Fibroblast of pulmonary artery (primary cell): ENCODE measurements around the gene TNS4.

Experiments
- DNase-seq: peaks from one replicate; pipeline ENCODE4 v3.0.0-alpha.2; 2010; ENCODE audit warnings: low read depth
- H3K4me3 ChIP-seq: replicated peaks from 2 replicates; pipeline ENCODE4 v1.5.1; 2011; ENCODE audit warnings: low read depth, mild to moderate bottlenecking, control low read depth, low read length, moderate library complexity
- TF ChIP-seq, protein P1 (sequence below): IDR thresholded peaks from 2 replicates; pipeline ENCODE4 v1.5.1; 2011; ENCODE audit warnings: mild to moderate bottlenecking, control low read depth, low read length, inconsistent platforms; ENCODE audit errors: missing control alignments

Gene TNS4

DNA sequence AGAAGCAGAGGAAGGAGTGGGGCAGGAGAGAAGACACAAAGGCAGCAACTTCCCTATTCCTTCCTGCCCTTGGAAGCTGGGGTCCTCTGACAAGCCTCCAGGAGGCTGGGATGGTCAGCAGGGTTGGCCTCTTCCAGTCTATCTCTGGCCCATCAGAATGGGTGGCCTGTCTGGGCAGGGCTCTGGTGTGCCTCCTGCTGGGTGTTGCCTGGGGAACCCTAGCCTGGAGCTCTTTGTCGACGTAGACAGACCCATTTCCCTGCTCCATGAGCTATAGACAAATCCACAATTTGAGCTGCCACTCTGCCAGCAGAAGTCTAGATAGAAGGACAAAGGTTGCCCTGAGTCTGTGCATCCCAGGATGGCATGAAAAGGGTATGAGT is 46.8 kb downstream of the TNS4 start:
- TF ChIP-seq, protein P1, sequence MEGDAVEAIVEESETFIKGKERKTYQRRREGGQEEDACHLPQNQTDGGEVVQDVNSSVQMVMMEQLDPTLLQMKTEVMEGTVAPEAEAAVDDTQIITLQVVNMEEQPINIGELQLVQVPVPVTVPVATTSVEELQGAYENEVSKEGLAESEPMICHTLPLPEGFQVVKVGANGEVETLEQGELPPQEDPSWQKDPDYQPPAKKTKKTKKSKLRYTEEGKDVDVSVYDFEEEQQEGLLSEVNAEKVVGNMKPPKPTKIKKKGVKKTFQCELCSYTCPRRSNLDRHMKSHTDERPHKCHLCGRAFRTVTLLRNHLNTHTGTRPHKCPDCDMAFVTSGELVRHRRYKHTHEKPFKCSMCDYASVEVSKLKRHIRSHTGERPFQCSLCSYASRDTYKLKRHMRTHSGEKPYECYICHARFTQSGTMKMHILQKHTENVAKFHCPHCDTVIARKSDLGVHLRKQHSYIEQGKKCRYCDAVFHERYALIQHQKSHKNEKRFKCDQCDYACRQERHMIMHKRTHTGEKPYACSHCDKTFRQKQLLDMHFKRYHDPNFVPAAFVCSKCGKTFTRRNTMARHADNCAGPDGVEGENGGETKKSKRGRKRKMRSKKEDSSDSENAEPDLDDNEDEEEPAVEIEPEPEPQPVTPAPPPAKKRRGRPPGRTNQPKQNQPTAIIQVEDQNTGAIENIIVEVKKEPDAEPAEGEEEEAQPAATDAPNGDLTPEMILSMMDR = no peak
- DNase-seq = no peak
- H3K4me3 ChIP-seq = no peak overlapping the region

DNA sequence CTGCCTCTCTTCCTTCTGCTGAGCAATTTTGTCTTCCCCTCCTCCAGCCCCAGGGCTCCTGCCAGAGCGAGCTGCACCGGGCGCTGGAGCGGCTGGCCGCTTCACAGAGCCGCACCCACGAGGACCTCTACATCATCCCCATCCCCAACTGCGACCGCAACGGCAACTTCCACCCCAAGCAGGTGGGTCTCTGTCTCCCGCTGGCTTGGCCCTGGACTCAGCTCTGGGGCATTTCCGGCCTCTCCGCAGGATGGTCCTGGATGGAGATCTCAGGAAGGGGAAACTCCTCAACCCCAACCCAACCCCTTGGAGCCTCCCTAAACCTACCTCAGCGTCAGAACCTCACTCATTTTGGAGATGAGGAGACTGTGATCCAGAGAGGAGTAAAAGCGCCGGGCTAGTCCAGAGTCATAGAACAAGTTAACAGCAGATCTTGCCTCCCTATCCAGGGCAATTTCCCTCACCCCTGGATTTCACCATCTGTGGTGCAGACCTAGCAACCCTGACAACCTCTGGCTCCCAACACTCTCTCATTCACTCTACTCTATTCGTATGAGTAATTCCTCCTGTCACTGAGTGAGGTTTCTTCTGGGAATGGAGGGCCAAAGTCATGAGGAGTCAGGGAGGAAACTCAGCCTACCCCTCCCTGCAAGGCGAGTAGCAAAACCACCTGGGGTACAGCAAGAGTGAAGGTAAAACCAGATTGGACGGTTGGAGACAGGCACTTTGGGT is 47.4 kb downstream of the TNS4 start:
- no peak for DNase-seq
- H3K4me3 ChIP-seq = no peak overlapping the region
- TF ChIP-seq, protein P1 = no peak

GRCh38 chr17:40452921-40453378 is 48.5 kb downstream of the TNS4 start:
- no peak for DNase-seq
- TF ChIP-seq, protein P1 = no peak
- no peak overlapping the region for H3K4me3 ChIP-seq

GRCh38 chr17:40452216-40452787 is 49.1 kb downstream of the TNS4 start:
- TF ChIP-seq, protein P1 = no peak
- peak; percentile 93 for DNase-seq

DNA sequence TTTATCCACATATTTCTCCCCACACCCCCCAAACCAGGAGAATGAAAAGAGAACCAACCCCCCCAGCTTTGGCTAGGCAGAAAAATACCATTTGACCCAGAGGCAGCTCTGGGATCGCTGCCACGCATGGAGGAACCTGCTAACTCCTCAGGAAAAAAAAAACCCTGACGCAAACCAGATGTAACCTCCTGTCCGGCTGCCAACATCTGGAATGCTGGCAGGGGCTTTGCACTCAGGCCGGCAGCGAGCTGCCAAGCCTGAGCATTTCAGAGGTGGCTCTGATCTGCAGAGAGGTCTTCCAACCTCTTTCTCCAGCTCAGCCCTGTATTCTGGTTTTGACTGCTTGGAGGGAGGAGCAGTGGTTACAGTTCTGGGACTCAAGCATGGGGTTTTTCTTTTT is 50.0 kb downstream of the TNS4 start:
- DNase-seq = peak; percentile 95
- H3K4me3 ChIP-seq = peak overlapping the region; percentile 27
- TF ChIP-seq, protein P1 = no peak

More at GRCh38 chr17:40452216-40452787, 49.1 kb downstream of the TNS4 start:
- H3K4me3 ChIP-seq = no peak overlapping the region

DNA sequence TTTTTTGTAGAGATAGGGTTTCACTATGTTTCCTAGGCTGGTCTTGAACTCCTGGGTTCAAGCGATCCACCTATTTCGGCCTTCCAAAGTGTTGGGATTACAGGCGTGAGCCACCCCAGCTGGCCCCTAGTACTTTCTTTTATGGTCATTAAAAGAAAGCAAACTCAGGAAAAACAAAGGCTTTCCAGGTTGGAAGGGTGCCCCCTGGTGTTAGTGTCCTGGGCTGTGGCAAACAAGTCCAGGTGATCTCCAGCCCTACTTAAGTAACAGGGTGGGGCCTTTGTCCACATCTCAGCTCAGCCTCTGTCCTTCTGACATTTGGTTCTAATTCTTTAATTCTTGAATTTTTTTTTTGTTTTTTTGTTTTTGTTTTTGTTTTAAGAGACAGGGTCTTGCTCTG is 51.2 kb downstream of the TNS4 start:
- peak; percentile 57 for DNase-seq
- no peak overlapping the region for H3K4me3 ChIP-seq
- TF ChIP-seq, protein P1 = peak; percentile 69
